OCI-LY7 (cell line): Measurements from ENCODE around the gene EXOC6B. TPM values are rescaled to one million over a fixed set of nuclear protein-coding genes. Genes with fewer than 3 reads are reported as not detected.

Experiments used
- BruUV-seq: library from RNA; stranded (reverse); fragments of 400-500 nt; replicated peaks from 2 replicates; lab custom pipeline; 2021; lab: Mats Ljungman, UMichigan
- CTCF ChIA-PET: fragments of 300-600 bp; sonication (Branson Sonifier 250); formaldehyde crosslinking; loops from one replicate; lab custom pipeline; 2022; ENCODE audit warnings: antibody characterized with exemption; ENCODE audit not compliant: unreplicated experiment; lab: Charles Lee
- POLR2A ChIA-PET: fragments of 300-600 bp; sonication (Branson Sonifier 250); formaldehyde crosslinking; loops from one replicate; lab custom pipeline; 2022; ENCODE audit warnings: antibody characterized with exemption; lab: Charles Lee
- DNase-seq: peaks from one replicate; pipeline ENCODE4 v3.0.0-alpha.2; 2015; ENCODE audit warnings: low spot score
- H2AFZ ChIP-seq: fragments of 200-600 bp; sonication (generic), shearing (Covaris generic); 2 replicates; pipeline ENCODE4 v1.6.1; 2014; ENCODE audit warnings: mild to moderate bottlenecking, antibody characterized with exemption, low read length, moderate library complexity
- H3K27ac ChIP-seq: fragments of 200-600 bp; sonication (generic); 2 replicates; pipeline ENCODE4 v1.5.1; 2014; ENCODE audit warnings: mixed run types, low read depth, mild to moderate bottlenecking, moderate library complexity, low read length, inconsistent platforms; ENCODE audit not compliant: poor library complexity, severe bottlenecking
- H3K36me3 ChIP-seq: fragments of 200-600 bp; sonication (generic); 2 replicates; pipeline ENCODE4 v1.6.1; 2014; ENCODE audit warnings: mild to moderate bottlenecking, antibody characterized with exemption, low read length, moderate library complexity, mixed read lengths; ENCODE audit not compliant: insufficient read depth
- H3K4me1 ChIP-seq: fragments of 200-600 bp; sonication (generic); 2 replicates; pipeline ENCODE4 v1.5.1; 2014; ENCODE audit warnings: mild to moderate bottlenecking, low read length; ENCODE audit not compliant: insufficient read depth, poor library complexity, severe bottlenecking
- H3K4me2 ChIP-seq: fragments of 200-600 bp; sonication (generic); 2 replicates; pipeline ENCODE4 v1.6.1; 2014; ENCODE audit warnings: mild to moderate bottlenecking, low read length
- H3K4me3 ChIP-seq: fragments of 200-600 bp; sonication (generic); 2 replicates; pipeline ENCODE4 v1.5.1; 2014; ENCODE audit warnings: mild to moderate bottlenecking, low read depth, low read length; ENCODE audit not compliant: poor library complexity, severe bottlenecking
- H3K79me2 ChIP-seq: fragments of 200-600 bp; sonication (generic); 2 replicates; pipeline ENCODE4 v1.6.1; 2016; ENCODE audit warnings: low read depth, mild to moderate bottlenecking, low read length, moderate library complexity, mixed read lengths; ENCODE audit not compliant: insufficient read depth
- H3K9me2 ChIP-seq: fragments of 200-600 bp; sonication (generic); 2 replicates; pipeline ENCODE4 v1.6.1; 2016; ENCODE audit warnings: mild to moderate bottlenecking, low read length, mixed read lengths; ENCODE audit not compliant: insufficient read depth
- H3K9me3 ChIP-seq: fragments of 200-600 bp; sonication (generic); 2 replicates; pipeline ENCODE4 v1.6.1; 2014; ENCODE audit warnings: mild to moderate bottlenecking, mixed run types, low read length, mixed read lengths
- H4K20me1 ChIP-seq: fragments of 200-600 bp; sonication (generic); 2 replicates; pipeline ENCODE4 v1.6.1; 2014; ENCODE audit warnings: mild to moderate bottlenecking, antibody characterized with exemption, low read length, moderate library complexity, mixed read lengths; ENCODE audit not compliant: insufficient read depth
- CTCF ChIP-seq: fragments of 200-600 bp; sonication (generic); conservative IDR thresholded peaks from 2 replicates; pipeline ENCODE4 v1.5.1; 2014; ENCODE audit warnings: mild to moderate bottlenecking, antibody characterized with exemption, low read length, moderate library complexity, mixed read lengths
- EZH2phosphoT487 ChIP-seq: fragments of 200-600 bp; sonication (generic); IDR thresholded peaks from 2 replicates; pipeline ENCODE4 v1.6.1; 2018; ENCODE audit warnings: low read depth, borderline replicate concordance, mild to moderate bottlenecking, mixed run types, antibody characterized with exemption, low read length, moderate library complexity, mixed read lengths
- intact Hi-C: fragments of 100-400 bp; cut with micrococcal nuclease; formaldehyde crosslinking; loops from one replicate; pipeline ENCODE4 v1.10.0; 2022; ENCODE audit not compliant: unreplicated experiment
- total RNA-seq, 2 experiments: library from RNA; depleted of rRNA in 1 of 2; stranded (reverse); fragments of >200 nt in 1 of 2; shearing (Covaris generic) in 1 of 2; gene quantifications; 2 replicates each; pipeline ENCODE4 v1.2.3, GENCODE V29; 2014 to 2022

The EXOC6B gene
- total RNA-seq, 2 experiments from 2014 or later = 5.1 TPM; not detected in 1

- intact Hi-C loops = no loop called here
- DNase-seq = no peak
- Histone ChIP-seq H3K9me3 (no peaks in the 10 kb centered on the region), H3K9me2 (no peaks in the 10 kb centered on the region), H3K36me3 (no peaks in the 10 kb centered on the region), H3K4me2 (no peak overlapping the region), H3K27ac (no peak overlapping the region), H3K4me3 (no peak overlapping the region), H3K4me1 (no peaks in the 10 kb centered on the region), H2AFZ (no peak overlapping the region), H4K20me1 (no peaks in the 10 kb centered on the region), H3K79me2 (no peaks in the 10 kb centered on the region)
- TF ChIP-seq EZH2phosphoT487 (no peak), CTCF (no peak)
- ChIA-PET CTCF (no interaction called here), POLR2A (no interaction called here)
- no TSS peak for BruUV-seq
Observed at GRCh38 chr2:72292433-72292832, 533.4 kb downstream of the EXOC6B start.

- H3K4me2 ChIP-seq = no peak overlapping the region
- TF ChIP-seq EZH2phosphoT487 (no peak), CTCF (no peak)
- no peak overlapping the region for H3K27ac ChIP-seq
- BruUV-seq = no TSS peak
- CTCF ChIA-PET = no interaction called here
- no peaks in the 10 kb centered on the region for H3K9me3 ChIP-seq
- H3K4me1 ChIP-seq = no peaks in the 10 kb centered on the region
- intact Hi-C loops = no loop called here
- no peaks in the 10 kb centered on the region for H4K20me1 ChIP-seq
- H3K79me2 ChIP-seq = no peaks in the 10 kb centered on the region
- POLR2A ChIA-PET = interaction anchor here (0.6 kb wide), 1 partner anchor 270 kb away, joined by 3 read pairs; no protein-coding TSS in a partner anchor
- no peak overlapping the region for H3K4me3 ChIP-seq
- no peaks in the 10 kb centered on the region for H3K9me2 ChIP-seq
- H2AFZ ChIP-seq = no peak overlapping the region
- H3K36me3 ChIP-seq = no peaks in the 10 kb centered on the region
- no peak for DNase-seq
Observed at GRCh38 chr2:72291059-72291458, 534.8 kb downstream of the EXOC6B start.

- H2AFZ ChIP-seq = no peak overlapping the region
- no peak overlapping the region for H3K27ac ChIP-seq
- H3K36me3 ChIP-seq = no peaks in the 10 kb centered on the region
- no peaks in the 10 kb centered on the region for H3K9me3 ChIP-seq
- POLR2A ChIA-PET = no interaction called here
- TF ChIP-seq CTCF = no peak
- no peak for TF ChIP-seq EZH2phosphoT487
- no TSS peak for BruUV-seq
- H3K4me1 ChIP-seq = no peaks in the 10 kb centered on the region
- H3K4me3 ChIP-seq = no peak overlapping the region
- H3K79me2 ChIP-seq = no peaks in the 10 kb centered on the region
- intact Hi-C loops = no loop called here
- H3K9me2 ChIP-seq = no peaks in the 10 kb centered on the region
- no peaks in the 10 kb centered on the region for H4K20me1 ChIP-seq
- CTCF ChIA-PET = no interaction called here
- no peak overlapping the region for H3K4me2 ChIP-seq
- DNase-seq = no peak
Observed at GRCh38 chr2:72289736-72290135, 536.1 kb downstream of the EXOC6B start.
